HFF-Myc (cell line): ENCODE data around the gene CCDC102A.
"Not testable (repeated sequence)": the region's sequence is repeated elsewhere in the genome, so short reads cannot be mapped to it uniquely, and the experiment has no call there.

Source experiments
- DNase-seq: peaks from one replicate; pipeline ENCODE4 v3.0.0-alpha.2; 2011; ENCODE audit warnings: low read depth; ENCODE audit errors: extremely low read depth
- H3K4me3 ChIP-seq: replicated peaks from 2 replicates; pipeline ENCODE4 v1.5.1; 2011; ENCODE audit warnings: low read depth, mild to moderate bottlenecking, control low read depth, low read length
- CTCF ChIP-seq: IDR thresholded peaks from 2 replicates; pipeline ENCODE4 v1.5.1; 2012; ENCODE audit warnings: mild to moderate bottlenecking, low read depth, low read length, control low read depth; ENCODE audit errors: missing control alignments

CCDC102A gene

GRCh38 chr16:57570301-57571070 lies 34.1 kb upstream of the CCDC102A start:
- no peak for DNase-seq
- no peak overlapping the region for H3K4me3 ChIP-seq
- TF ChIP-seq CTCF = no peak

GRCh38 chr16:57569306-57569946 lies 33.1 kb upstream of the CCDC102A start:
- DNase-seq = no peak
- no peak overlapping the region for H3K4me3 ChIP-seq
- TF ChIP-seq CTCF = no peak

- DNase-seq, H3K4me3 ChIP-seq: not testable (repeated sequence)
Measured at GRCh38 chr16:57568772-57569171, 32.4 kb upstream of the CCDC102A start.

DNA sequence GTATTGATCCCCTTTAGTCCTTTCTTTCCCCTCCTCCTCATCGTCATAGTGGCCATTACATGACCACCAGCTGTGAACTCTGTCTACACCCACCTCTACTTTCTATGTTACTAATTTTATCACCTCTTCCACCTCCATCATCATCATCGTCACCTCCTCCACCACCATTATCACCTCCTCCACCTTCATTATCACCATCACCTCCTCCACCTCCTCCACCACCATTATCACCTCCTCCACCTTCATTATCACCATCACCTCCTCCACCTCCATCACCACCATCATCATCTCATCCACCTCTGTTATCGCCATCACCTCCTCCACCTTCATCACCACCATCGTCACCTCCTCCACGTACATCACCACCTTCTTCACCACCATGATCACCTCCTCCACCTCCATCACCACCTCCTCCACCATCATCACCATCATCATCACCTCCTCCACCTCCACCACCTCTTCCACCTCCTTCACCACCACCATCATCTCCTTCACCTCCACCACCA lies 31.9 kb upstream of the CCDC102A start:
- TF ChIP-seq CTCF = no peak
- no peak overlapping the region for H3K4me3 ChIP-seq
- no peak for DNase-seq

- TF ChIP-seq CTCF = no peak
- no peak overlapping the region for H3K4me3 ChIP-seq
- DNase-seq = no peak
Measured at GRCh38 chr16:57567691-57568090, 31.3 kb upstream of the CCDC102A start.

DNA sequence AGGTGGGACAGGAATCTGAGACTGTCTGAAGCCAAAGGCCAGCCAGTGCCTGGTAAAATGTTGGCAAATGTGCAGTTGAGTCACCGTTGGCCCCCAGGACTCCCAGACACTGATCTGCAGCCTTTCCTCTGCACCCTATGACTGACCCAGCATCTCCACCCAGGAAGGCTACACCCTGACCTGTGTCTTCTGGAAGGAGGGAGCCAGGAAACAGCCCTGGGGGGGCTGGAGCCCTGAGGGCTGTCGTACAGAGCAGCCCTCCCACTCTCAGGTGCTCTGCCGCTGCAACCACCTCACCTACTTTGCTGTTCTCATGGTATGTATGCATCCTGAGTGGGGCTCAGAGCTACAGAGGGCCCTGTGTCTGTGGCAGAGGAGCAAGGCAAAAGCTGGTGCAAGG lies 30.1 kb upstream of the CCDC102A start:
- DNase-seq = no peak
- no peak overlapping the region for H3K4me3 ChIP-seq
- TF ChIP-seq CTCF = no peak

DNA sequence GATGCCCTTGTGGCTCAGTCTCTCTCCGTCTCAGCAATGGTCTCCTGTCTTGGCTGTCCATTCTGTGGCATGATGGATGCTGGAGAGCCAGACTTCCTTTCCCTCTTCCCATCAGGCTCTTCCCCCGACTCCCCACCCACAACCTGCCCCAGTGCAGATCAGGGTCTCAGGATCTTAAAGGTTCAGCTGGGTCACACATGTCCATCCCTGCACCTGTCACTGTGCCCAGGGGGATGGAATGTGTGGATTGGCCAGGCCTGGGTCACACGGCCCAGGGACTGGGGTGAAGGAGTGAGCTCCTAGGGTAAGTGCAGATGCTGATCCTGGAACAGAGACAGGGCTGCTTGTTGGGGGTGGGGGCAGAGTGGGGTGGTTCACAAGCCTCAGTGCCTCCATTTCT lies 29.1 kb upstream of the CCDC102A start:
- H3K4me3 ChIP-seq = no peak overlapping the region
- no peak for DNase-seq
- no peak for TF ChIP-seq CTCF
